ENCODE data around the gene ATG4A. TPM values are rescaled to one million over a fixed set of nuclear protein-coding genes. Genes with fewer than 3 reads are reported as not detected.

The ATG4A gene
- total and polyA plus RNA-seq, 2 of the 8 experiments (the other 6 are each of a cell fraction or from before 2014, with no cell fraction given) = 1.2 to 2.0 TPM

- Histone ChIP-seq H2BK20ac (ENCODE audit: low read length) (no peak overlapping the region), H4K20me1 (replicated peaks in 1 of 2; ENCODE audit: control insufficient read depth in 1 of 2, insufficient read depth in 2 of 2, low read length in 2 of 2) (no peaks in the 10 kb centered on the region), H3K27ac (ENCODE audit: low read depth, low read length) (no peak overlapping the region), H4K5ac (ENCODE audit: insufficient read length, low read depth, low read length) (no peak overlapping the region), H4K91ac (replicated peaks; ENCODE audit: insufficient read length, low read length) (no peak overlapping the region), H3K4ac (replicated peaks; ENCODE audit: insufficient read length, low read depth, low read length) (no peak overlapping the region), H3K79me2 (ENCODE audit: control insufficient read depth in 1 of 2, insufficient read depth in 2 of 2, low read length in 2 of 2) (no peaks in the 10 kb centered on the region), H3K14ac (ENCODE audit: insufficient read length) (no peak overlapping the region), H2BK15ac (ENCODE audit: low read length) (no peak overlapping the region), H3K9ac (replicated peaks in 1 of 4; ENCODE audit: extremely low read depth in 1 of 4, low read depth in 3 of 4, low read length in 3 of 4) (no peak overlapping the region), H3K4me2 (ENCODE audit: insufficient read depth in 1 of 2, low read depth in 2 of 2, low read length in 2 of 2) (no peak overlapping the region), H3K27me3 (replicated peaks in 1 of 4; ENCODE audit: control insufficient read depth in 3 of 4, extremely low read depth in 1 of 4, insufficient read depth in 3 of 4, low read length in 3 of 4) (no peaks in the 10 kb centered on the region), H3K56ac (replicated peaks; ENCODE audit: insufficient read length, low read depth, low read length) (no peak overlapping the region), H3K23ac (ENCODE audit: insufficient read length) (no peak overlapping the region), H3K23me2 (ENCODE audit: low read depth, low read length) (no peaks in the 10 kb centered on the region), H2BK12ac (ENCODE audit: low read depth, low read length) (no peak overlapping the region), H3K36me3 (ENCODE audit: control insufficient read depth in 2 of 4, insufficient read depth in 4 of 4, low read length in 3 of 4) (no peaks in the 10 kb centered on the region; a peak in 2 of 8 replicates), H3K4me1 (replicated peaks in 1 of 4; ENCODE audit: control insufficient read depth in 3 of 4, insufficient read depth in 4 of 4, low read length in 3 of 4) (peaks cover 0 to 6% (median 2%) of the 10 kb centered on the region in 4 experiments; a peak in 5 of 7 replicates), H2AFZ (ENCODE audit: low read length) (no peak overlapping the region), H3K9me3 (ENCODE audit: insufficient read depth in 2 of 2, low read depth in 1 of 2, low read length in 1 of 2) (no peaks in the 10 kb centered on the region), H3K79me1 (ENCODE audit: low read depth, low read length) (no peaks in the 10 kb centered on the region), H2BK5ac (ENCODE audit: low read depth, low read length) (no peak overlapping the region), H3K4me3 (ENCODE audit: extremely low read depth in 1 of 4, insufficient read depth in 2 of 4, low read depth in 3 of 4, low read length in 4 of 4) (no peak overlapping the region), H3K18ac (ENCODE audit: extremely low read depth, low read length) (no peak overlapping the region), H2AK5ac (ENCODE audit: low read depth, low read length) (no peak overlapping the region), H4K8ac (ENCODE audit: extremely low read depth, insufficient read depth, low read length) (no peak overlapping the region), H2BK120ac (replicated peaks; ENCODE audit: low read depth, low read length) (no peak overlapping the region)
- POLR2A ChIA-PET (ENCODE audit: partially characterized antibody) = interaction anchor here (0.7 kb wide), 1 partner anchor 773 kb away, joined by 3 read pairs; no protein-coding TSS in a partner anchor
- DNase-seq (ENCODE audit: low read depth in 1 of 2, low spot score in 2 of 2) = no peak
- 60% methylated on average over 3 of the region's 3 CpGs; no CpG with 5 or more reads in 1 of the 2 experiments for WGBS, 2 experiments (ENCODE audit: extremely low coverage in 1 of 2, insufficient coverage in 1 of 2, insufficient read length in 1 of 2, insufficient replicate concordance in 2 of 2, low coverage in 1 of 2, low lambda C conversion rate in 2 of 2, missing lambda C conversion rate in 1 of 2)
- CTCF ChIA-PET (ENCODE audit: partially characterized antibody) = interaction anchor here (0.8 kb wide), 1 partner anchor 8 kb away, joined by 3 read pairs; no protein-coding TSS in a partner anchor
- FAIRE-seq = no peak
- TF ChIP-seq RFX5 (IDR thresholded peaks at IDR 0.05; ENCODE audit: borderline replicate concordance, low read depth, low read length) (no peak), CBX5 (IDR thresholded peaks at IDR 0.05; ENCODE audit: low read depth, low read length) (no peak), E2F6 (IDR thresholded peaks at IDR 0.05) (no peak), KDM4A (IDR thresholded peaks at IDR 0.05; ENCODE audit: low read depth, low read length, severe bottlenecking) (no peak), MAFK (IDR thresholded peaks at IDR 0.05; ENCODE audit: low read depth, low read length) (no peak), TCF12 (IDR thresholded peaks at IDR 0.05; ENCODE audit: low read depth, low read length) (no peak), CTCF (IDR thresholded peaks at IDR 0.05; ENCODE audit: control extremely low read depth in 1 of 3, insufficient read depth in 1 of 3, low read depth in 1 of 3, low read length in 3 of 3) (no peak), KDM5A (IDR thresholded peaks at IDR 0.05; ENCODE audit: low read length) (no peak), EP300 (IDR thresholded peaks at IDR 0.05; ENCODE audit: borderline replicate concordance in 1 of 2, low read depth in 2 of 2, low read length in 2 of 2) (no peak), GTF2F1 (IDR thresholded peaks at IDR 0.05; ENCODE audit: borderline replicate concordance, low read depth, low read length) (no peak), ASH2L (IDR thresholded peaks at IDR 0.05; ENCODE audit: low read length) (no peak)
Measured at GRCh38 chrX:108173874-108174273, 82.3 kb downstream of the ATG4A start.

Data from H1 (cell line).